Bone marrow (tissue), 2 donors: ENCODE data around the gene PELO.
"Not testable (repeated sequence)": the region's sequence is repeated elsewhere in the genome, so short reads cannot be mapped to it uniquely, and the experiment has no call there.

Experiments
- DNase-seq, 2 donors: peaks; one replicate each; lab custom pipeline; 2025; lab: John Stamatoyannopoulos, UW

PELO gene, protein sequence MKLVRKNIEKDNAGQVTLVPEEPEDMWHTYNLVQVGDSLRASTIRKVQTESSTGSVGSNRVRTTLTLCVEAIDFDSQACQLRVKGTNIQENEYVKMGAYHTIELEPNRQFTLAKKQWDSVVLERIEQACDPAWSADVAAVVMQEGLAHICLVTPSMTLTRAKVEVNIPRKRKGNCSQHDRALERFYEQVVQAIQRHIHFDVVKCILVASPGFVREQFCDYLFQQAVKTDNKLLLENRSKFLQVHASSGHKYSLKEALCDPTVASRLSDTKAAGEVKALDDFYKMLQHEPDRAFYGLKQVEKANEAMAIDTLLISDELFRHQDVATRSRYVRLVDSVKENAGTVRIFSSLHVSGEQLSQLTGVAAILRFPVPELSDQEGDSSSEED

DNA sequence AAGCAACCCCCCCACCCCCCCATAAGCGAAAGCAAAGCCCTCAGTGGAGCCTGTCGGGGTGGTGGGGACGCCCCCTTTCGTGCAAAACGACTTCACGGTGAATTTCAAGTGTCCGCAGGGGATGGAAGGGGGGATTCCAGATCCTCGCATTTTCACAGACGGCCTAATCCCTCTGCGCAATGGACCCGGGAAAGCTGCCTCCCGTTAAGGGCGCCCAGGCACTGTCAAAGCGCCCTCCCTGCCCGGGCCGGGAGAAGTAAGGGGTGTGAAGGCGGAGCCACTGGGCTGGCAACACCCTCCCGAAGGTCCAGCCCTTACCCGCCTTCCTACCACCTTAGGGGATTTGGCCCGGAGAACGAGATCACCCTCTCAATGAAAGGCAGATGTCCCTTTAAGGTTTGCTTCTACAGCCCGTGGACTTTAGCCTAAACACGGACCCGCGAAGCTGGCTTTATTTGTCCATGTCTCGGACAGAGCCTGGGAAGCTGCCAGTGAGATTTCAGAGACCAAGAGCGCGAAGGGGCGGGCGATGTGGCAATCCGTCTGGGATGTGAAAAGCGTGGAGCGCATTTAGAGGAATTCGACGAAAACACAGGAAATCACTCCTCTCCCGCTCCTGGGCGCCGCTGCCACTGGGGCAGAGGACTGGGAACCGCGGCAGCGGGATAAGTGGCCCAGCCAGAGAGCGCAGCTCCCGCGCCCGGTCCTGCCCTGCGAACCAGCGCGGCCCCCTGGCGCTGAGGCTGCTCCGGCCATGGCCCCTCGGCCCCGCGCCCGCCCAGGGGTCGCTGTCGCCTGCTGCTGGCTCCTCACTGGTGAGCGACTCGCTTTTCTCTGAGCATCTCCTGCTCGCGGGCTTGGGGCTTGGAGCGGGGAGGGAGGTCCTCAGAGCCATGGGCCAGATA lies at the start of gene PELO, which contains the start of gene ITGA1:
TSS of gene PELO (plus strand) at position 317 of the 905 bp plus-strand sequence. CDS start 12,479 bp downstream, outside the sequence.
TSS of gene ITGA1 (plus strand) at position 317 of the 905 bp plus-strand sequence. CDS start at position 755, 438 bp downstream.
- DNase-seq, result peak in 1 of 2 donors; percentile 47

DNA sequence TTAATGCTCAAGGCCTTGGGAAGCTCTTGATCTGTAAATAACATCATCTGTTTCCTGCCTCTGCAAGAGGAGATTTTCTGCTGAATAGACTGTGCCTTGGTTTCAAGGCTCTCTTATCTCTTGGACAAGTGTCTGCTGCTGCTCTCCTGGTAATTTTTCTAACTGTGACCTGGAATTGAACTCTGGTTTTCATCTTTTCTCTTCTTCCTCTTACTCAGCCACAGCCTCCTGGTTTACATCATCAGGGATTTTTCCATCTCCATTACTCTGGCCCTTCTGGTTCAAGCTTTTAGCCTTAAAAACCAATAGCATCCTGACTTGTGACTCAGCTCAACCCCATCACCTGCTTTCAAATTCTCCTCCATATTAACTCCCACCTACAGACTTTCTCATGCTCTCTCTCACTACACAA lies 49.6 kb upstream of the PELO start:
- no peak for DNase-seq

DNA sequence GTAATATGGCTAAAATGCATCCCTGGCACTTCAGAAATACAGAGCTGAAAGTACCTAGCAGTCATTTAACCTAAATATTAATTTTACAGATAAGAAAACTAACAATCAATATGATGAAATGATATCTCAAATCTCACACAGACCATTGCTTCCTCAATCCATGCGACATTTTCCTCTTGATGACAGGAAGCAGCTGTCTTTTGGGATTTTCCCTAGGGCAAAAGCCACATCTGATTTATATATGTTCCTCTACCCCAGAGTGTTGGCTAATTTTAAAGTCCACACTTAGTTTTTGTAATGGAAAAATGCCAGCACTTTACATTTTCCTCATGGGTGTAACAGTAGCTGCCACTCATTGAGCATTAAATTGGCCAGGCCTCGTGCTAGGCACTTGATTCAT lies 47.7 kb upstream of the PELO start:
- no peak for DNase-seq

DNA sequence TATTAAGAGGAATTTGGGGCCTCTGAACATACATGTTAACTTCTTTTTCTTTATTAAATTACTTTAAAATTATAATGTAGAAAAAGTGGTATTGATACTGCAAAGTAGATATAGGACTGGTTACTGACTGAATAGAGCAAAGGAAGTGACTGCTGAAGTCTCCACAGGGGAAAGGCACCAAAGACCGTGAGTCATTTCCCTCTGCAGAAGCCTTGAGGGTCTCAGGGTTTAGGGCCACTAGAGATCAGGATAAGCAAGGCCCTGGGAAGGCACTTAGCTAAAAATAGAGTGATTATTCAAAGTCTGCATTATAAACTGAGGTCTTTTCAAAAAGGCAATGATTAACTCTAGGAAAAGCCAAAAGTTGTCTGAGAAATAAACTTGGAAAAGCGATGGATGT lies 44.7 kb upstream of the PELO start:
- no peak for DNase-seq

DNA sequence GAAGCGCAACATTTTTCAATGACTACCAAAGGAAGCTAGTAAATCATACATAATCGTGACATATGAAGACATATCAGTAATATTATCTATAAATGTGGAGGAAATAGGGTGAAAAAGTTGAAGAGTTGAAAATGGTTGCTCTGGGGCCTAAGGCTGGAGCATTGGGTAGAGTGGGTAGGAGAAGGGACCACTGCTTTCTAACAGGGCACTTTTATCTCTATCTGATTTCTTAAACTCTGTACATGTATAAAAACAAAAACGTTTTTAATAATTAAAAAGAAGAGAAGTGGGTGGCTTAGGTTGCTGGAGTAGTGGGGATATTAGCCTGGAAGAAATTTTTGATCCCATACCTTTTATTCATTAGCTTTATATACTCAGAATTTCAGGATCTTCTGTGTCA lies 44.2 kb upstream of the PELO start:
- no peak for DNase-seq

DNA sequence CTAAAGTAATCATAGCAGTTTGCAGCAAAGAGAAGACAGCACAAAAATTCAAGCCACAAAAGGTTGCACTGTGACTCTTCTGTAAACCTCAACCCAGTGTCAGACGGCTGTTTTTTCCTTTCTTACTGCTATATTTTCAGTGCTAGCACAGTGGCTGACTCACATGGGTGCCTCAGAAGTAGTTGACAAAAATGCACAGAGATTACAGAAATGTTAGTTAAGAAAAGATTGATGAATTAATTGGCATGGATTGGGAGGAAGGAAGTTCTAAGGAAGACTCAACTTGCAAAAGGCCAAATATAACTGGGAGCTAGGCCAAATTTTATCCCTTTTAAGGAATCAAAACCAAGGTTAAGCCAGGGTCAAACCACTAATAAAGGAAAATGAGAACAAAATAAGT lies 43.7 kb upstream of the PELO start:
- DNase-seq, result no peak

DNA sequence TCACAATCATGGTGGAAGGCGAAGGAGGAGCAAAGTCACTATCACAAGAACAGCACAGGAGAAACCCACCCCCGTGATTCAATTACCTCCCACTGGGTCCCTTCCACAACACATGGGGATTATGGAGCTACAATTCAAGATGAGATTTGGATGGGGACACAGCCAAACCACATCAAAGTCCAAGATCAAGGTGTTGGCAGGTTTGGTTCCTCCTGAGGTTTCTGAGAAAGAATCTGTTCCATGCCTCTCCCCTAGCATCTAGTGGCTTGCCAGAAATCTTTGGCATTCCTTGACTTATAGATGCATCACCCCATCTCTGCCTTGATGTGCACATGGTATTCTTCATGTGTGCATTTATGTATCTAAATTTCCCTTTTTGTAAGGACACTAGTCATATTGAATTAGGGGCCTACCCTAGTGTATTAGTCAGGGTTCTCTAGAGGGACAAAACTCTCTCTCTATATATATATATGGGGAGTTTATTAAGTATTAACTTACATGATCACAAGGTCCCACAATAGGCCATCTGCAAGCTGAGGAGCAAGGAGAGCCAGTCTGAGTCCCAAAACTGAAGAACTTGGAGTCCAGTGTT lies 42.8 kb upstream of the PELO start:
- not testable (repeated sequence) for DNase-seq

DNA sequence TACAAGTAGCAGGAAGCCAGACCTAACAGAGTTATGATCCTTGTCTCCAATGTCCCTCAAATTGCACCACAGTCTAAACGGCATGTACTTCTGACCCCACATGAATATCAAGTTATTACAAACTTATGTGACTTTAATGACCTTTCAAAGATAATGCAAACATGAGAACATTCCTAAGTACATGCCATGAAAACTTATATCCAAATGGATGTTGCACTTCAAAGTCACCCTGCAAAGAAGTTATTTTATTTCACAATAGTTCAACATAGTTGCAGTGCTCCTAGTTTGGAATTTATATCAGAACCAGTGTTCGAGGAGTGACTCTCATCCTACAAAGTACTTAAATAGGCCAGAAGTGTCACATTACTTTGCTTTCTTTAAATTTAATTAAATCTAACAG lies 41.2 kb upstream of the PELO start:
- DNase-seq, result no peak

DNA sequence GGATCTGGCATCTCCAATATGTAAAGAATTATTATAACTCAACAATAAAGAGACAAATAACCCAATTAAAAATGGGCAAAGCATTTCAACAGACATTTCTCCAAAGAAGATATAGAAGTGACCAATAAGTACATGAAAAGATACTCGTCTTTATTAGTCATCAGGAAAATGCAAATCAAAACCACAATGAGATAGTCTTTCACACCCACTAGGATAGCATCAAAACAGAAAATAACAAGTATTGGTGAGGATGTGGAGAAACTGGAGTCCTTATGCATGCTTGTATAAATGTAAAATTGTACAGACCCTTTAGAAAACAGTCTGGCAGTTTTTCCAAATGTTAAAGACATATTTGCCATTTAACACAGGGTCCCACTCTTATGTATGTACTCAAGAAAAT lies 39.1 kb upstream of the PELO start:
- DNase-seq, result no peak

DNA sequence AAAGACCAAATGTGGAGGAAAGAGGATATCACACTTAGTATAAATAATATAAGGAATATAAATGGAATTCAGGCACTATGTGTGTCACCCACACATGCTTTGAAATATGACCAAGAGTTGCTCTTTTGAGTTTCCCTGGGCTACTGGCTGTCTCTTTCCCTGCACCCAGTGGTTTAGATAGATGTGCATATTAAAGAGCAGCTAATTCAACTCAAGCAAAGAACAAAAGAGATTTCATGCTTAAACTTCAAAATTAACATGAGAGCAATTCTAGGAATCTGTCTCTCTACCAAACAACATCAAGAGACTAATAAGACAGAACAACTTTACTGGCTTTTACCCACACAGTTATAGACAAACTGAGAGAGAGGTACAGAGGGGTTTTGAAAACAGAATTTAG lies 38.0 kb upstream of the PELO start:
- no peak for DNase-seq

DNA sequence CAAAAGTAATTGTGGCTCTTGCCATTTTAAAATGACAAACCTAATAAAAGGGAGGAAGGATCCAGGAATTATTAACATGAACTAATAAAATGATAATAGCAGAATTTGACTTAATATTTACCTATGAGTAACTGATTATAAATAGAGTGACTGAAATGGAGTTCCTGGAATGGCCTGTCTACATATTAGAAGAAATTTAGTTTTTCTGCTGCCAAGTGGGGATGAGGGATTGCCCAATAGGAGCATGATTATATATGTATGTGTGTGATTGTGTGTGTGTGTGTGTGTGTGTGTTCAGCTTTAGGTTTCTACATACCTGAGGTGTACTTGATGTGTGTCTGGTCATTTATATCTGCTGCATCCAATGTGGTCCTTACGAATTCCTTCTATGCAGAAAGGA lies 36.6 kb upstream of the PELO start:
- no peak for DNase-seq

DNA sequence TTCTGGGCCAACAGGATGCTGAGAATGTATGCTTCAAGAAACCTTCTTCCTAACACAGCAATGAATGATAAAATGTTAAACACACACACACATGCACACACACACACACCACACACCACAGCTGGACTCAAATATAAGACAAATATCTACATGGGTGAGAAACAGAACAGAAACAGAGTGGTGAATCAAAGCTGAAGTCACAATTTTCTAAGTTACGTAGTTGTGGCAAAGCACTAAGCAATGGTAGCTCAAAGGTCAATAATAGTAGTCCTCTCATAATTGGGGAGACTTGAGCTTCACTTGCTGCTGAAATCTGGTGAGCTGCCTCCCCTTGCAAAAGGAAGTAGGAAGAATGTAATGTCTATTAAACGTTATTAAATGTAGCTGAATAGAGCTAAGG lies 33.7 kb upstream of the PELO start:
- DNase-seq, result no peak

DNA sequence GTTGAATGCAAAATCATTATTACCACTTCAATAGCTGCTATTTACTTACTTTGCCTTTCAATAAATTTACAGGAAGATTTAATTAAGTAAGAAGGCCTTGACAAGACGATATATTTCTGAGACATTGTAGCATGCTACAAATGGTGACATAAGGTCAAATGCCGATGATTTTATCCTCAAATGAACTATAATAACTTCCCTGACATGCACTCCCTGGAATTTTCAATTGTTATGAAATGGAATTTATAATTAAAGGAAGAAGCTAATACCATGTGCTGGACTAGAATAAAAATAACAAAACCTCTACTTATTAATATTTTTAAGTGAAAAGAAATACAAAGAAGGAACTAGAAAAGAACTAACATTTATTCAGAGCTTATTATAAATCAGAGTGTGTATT lies 30.2 kb upstream of the PELO start:
- DNase-seq, result no peak

DNA sequence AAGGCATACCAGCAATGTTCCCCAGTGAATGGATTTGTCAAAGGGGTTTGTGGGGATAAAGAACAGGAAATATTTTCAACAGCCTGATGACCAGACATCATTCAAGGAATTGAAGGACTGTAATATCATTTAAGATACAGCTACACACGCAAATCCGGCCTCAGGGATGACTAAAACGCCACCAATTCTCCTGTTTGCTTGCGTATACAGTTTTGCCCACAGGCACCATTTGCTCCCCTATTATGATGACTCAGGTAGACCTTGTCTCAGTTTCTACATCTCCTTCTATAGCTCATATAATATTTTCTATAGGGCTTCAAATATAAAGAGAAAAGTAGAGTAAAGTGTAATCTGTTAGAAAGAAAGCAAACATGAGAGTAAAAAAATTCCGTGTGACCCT lies 29.7 kb upstream of the PELO start:
- DNase-seq, result peak in 1 of 2 donors; percentile 1

DNA sequence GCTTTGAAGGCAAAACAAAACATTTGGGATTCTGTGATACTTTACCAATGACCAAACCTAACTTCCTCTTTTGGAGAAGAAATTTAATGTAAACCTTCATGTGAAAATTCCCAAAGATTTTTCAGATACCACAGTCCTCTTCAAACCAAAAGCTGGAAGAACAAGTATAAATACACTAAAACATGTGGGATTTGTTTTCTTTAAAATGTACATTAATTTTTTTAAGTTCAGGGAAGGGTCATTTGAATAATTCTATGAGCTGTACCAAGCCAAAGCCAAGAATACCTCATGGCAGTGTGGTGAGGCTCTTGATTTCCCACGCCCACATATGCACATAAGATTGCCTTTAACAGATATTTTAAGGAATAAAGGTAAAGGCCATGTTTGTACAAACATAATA lies 28.4 kb upstream of the PELO start:
- no peak for DNase-seq

DNA sequence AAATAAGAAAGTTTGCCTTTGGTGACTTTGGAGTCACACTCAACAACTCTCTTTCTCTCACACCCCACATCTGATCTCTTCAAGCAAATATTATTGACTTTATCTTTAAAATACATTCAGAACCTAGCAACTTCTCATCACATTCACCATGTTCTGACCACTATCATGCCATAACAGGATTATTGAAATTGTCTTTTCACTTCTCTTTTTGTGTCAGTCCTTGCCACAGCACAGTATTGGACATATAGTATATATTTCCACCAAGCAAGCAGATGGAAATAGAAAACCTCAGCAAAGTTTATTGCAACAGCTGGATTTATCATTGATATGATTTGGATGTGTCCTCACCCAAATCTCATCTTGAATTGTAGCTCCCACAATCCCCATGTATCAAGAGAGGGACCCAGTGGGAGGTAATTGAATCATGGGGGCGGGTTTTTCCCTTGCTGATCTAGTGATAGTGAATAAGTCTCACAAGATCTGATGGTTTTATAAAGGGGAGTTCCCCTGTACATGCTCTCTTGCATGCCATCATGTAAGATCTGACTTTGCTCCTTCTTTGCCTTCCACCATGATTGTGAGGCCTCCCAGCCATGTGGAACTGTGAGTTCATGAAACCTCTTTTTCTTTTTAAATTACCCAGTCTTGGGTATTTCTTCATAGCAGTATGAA lies 26.9 kb upstream of the PELO start:
- DNase-seq, result no peak

DNA sequence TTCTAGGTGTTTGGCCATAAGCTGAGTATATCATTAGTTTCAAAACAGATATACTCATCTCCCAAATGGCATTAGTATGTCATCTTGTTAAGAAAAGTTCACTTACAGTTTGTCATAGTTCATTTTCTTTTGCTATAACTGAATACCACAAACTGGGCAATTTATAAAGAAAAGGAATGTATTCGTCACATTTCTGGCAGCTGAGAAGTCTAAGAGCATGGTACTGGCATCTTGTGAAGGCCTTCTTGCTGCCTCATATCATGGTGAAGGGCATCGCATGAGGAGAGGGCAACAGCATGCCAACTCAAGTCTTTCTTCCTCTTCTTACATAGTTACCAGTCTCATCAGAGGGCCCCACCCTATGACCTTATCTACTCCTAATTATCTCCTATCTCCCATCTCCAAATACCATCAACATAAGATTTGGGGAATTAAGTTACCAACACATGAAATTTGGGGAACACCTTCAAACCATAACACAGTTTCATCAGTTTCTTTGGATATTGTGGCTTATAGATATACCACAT lies 20.4 kb upstream of the PELO start:
- no peak for DNase-seq

DNA sequence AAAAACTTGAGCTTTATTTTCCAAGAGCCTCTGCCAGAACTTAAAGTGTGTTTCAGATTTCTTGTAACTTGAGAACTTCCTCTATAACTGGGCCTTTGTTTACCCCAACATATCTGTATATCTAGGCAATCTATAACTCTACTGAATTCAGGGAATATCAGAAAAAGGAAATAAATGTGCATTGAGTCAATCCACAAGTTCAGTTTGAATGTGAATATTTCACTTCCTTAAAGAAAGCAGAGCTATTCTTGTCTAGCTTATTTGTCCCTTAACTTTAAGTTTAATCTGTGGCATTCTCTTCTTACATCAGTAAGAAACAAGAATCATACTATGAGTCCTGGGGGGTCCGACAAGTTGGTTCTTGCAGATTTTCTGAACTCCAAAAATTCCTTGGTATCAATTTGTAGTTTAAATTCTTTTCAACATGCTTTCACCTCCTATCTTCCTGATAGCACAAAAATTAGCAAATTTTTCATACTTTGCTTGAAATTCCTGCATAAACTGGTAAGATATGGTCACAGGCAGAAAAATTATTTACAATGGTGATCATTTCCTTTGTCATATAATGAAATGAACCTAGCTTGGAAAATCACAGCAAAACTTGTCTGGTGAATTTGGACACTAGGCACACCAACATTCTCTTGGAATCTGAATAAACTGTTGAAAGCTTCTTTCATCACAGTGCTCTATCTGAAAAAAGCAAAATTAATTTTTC lies 19.8 kb upstream of the PELO start:
- DNase-seq, result no peak

DNA sequence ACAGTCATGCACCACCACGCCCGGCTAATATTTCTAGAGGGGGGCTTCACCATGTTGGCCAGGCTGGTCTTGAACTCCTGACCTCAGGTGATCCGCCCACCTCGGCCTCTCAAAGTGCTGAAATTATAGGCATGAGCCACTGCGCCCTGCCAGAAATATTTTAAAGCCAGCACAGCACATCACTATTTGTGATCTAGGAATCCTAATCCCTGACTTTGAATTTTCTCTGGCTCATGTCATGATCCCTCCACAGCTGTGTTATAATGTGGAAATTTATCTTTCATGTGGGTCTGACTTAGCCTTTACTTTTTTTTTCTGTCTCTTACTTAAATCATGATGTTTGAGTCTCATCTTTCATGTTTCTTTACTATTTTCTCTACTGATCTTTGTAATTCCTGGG lies 18.7 kb upstream of the PELO start:
- DNase-seq, result no peak

DNA sequence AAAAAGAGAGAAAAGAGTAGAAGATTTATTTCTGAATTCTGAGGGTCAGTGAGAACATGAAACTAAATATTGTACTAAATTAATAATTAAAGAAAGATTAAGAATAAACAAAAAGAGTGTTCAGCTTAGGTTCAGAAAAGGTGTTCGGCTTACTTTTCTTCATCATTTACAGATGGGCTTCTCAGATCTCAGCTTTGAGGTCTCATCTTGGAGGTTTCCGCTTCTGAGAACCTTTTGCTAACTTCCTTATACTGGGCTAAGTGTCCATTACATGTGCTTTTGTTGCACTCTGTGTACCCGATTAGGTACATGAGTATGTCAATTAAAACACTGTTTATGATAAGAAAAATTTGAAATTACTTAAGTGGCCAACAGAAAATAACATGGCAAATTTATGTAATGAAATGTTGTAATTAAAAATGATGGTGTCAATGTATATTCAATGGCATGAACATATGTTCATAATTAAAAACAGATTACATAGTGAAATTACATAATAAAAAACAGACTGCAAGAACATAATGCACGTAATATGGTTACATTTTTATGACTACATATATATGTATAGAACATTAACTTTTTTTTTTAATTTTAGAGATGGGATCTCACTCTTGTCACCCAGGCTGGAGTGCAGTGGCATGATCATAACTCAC lies 17.3 kb upstream of the PELO start:
- no peak for DNase-seq
